GM12878 (cell line): ENCODE measurements around the gene LASP1NB.

Experiments used
- ATAC-seq: fragments of 200-7000 bp; cut with Tn5 transposase; 3 replicates; pipeline ENCODE4 v1.9.1; 2020; ENCODE audit warnings: mild to moderate bottlenecking, moderate library complexity
- BruUV-seq: library from RNA; stranded (reverse); fragments of 400-500 nt; replicated peaks from 2 replicates; lab custom pipeline; 2021; lab: Mats Ljungman, UMichigan
- CTCF ChIA-PET: fragments of 300-600 bp; sonication (Branson Sonifier 250); formaldehyde crosslinking; extraction: SDS; loops from one replicate; lab custom pipeline; 2021; ENCODE audit warnings: inconsistent platforms; lab: Yijun Ruan, JAX
- POLR2A ChIA-PET: fragments of 350-600 bp; formaldehyde crosslinking; extraction: SDS; loops from one replicate; lab custom pipeline; 2021; ENCODE audit warnings: inconsistent platforms; lab: Charles Lee
- RAD21 ChIA-PET: fragments of 300-600 bp; sonication (Branson Sonifier 250); formaldehyde crosslinking; loops from one replicate; lab custom pipeline; 2023; ENCODE audit warnings: antibody characterized with exemption; ENCODE audit not compliant: unreplicated experiment; lab: Charles Lee
- SMC1A ChIA-PET: fragments of 300-600 bp; sonication (Branson Sonifier 250); formaldehyde crosslinking; loops from one replicate; lab custom pipeline; 2023; ENCODE audit not compliant: unreplicated experiment, uncharacterized antibody; lab: Charles Lee
- DNase-seq: peaks from one replicate; pipeline ENCODE4 v3.0.0-alpha.2; 2011; ENCODE audit warnings: low read depth, low spot score
- FAIRE-seq: peaks from 3 replicates; lab custom pipeline; 2011; peaks lifted over from hg19 to GRCh38; lab: Jason Lieb, UNC
- H2AFZ ChIP-seq: 2 replicates; pipeline ENCODE4 v1.6.0; 2011; ENCODE audit warnings: low read depth, low read length, control low read depth; ENCODE audit not compliant: control insufficient read depth
- H3K27ac ChIP-seq: 2 replicates; pipeline ENCODE4 v1.5.1; 2011; ENCODE audit warnings: control low read depth; ENCODE audit not compliant: control insufficient read depth, insufficient read depth
- H3K27me3 ChIP-seq, 2 experiments: replicated peaks in 1 of 2; 2 replicates each; pipeline versions ENCODE4 v1.6.0 to v1.6.1; 2011; ENCODE audit warnings: low read length in 1 of 2; ENCODE audit not compliant: control insufficient read depth in 2 of 2, insufficient read depth in 2 of 2
- H3K36me3 ChIP-seq, 2 experiments: 2 replicates each; pipeline ENCODE4 v1.5.1; 2011; ENCODE audit warnings: low read length in 1 of 2; ENCODE audit not compliant: control insufficient read depth in 2 of 2, insufficient read depth in 2 of 2
- H3K4me1 ChIP-seq: 2 replicates; pipeline ENCODE4 v1.6.1; 2011; ENCODE audit warnings: mild to moderate bottlenecking, low read length, moderate library complexity, mixed read lengths; ENCODE audit not compliant: control insufficient read depth, insufficient read depth
- H3K4me2 ChIP-seq: 2 replicates; pipeline ENCODE4 v1.6.0; 2011; ENCODE audit warnings: control low read depth; ENCODE audit not compliant: control insufficient read depth, insufficient read depth
- H3K4me3 ChIP-seq: fragments of 200-600 bp; sonication (generic); 2 replicates; pipeline ENCODE4 v1.5.1; 2016
- H3K79me2 ChIP-seq: 2 replicates; pipeline ENCODE4 v1.6.0; 2011; ENCODE audit warnings: low read length; ENCODE audit not compliant: control insufficient read depth, insufficient read depth
- H3K9ac ChIP-seq: 2 replicates; pipeline ENCODE4 v1.8.0; 2011; ENCODE audit warnings: low read length, control low read depth, mixed read lengths; ENCODE audit not compliant: control insufficient read depth, insufficient read depth
- H3K9me3 ChIP-seq: replicated peaks from 3 replicates; pipeline ENCODE4 v1.5.1; 2011; ENCODE audit warnings: mild to moderate bottlenecking, low read length; ENCODE audit not compliant: control insufficient read depth, insufficient read depth
- H4K20me1 ChIP-seq: 2 replicates; pipeline ENCODE4 v1.6.0; 2011; ENCODE audit not compliant: control insufficient read depth, insufficient read depth
- CEBPB ChIP-seq, 2 experiments: fragments of 150-350 bp in 1 of 2; IDR thresholded peaks; 2 replicates each; pipeline ENCODE4 v1.6.1; 2012 to 2014; ENCODE audit warnings: low read depth in 2 of 2, low read length in 2 of 2, borderline replicate concordance in 1 of 2, inconsistent platforms in 1 of 2
- GABPA ChIP-seq: IDR thresholded peaks from 2 replicates; pipeline ENCODE4 v1.6.1; 2014; ENCODE audit warnings: antibody characterized with exemption, low read depth, mild to moderate bottlenecking, inconsistent platforms
- IKZF2 ChIP-seq, 2 experiments: fragments of 450-650 bp; IDR thresholded peaks; 2 replicates each; pipeline ENCODE4 v1.6.1; 2017; ENCODE audit warnings: mild to moderate bottlenecking in 2 of 2, moderate library complexity in 2 of 2
- IRF3 ChIP-seq: fragments of 450-650 bp; IDR thresholded peaks from 2 replicates; pipeline ENCODE4 v1.6.1; 2014; ENCODE audit warnings: mild to moderate bottlenecking
- IRF5 ChIP-seq: fragments of 450-650 bp; IDR thresholded peaks from 2 replicates; pipeline ENCODE4 v1.6.1; 2017; ENCODE audit warnings: borderline replicate concordance
- MEF2A ChIP-seq: IDR thresholded peaks from 2 replicates; pipeline ENCODE4 v1.6.1; 2011; ENCODE audit warnings: low read depth, mild to moderate bottlenecking, low read length, moderate library complexity; ENCODE audit not compliant: insufficient read depth
- NBN ChIP-seq: fragments of 450-650 bp; IDR thresholded peaks from 2 replicates; pipeline ENCODE4 v1.6.1; 2016
- NKRF ChIP-seq: fragments of 450-650 bp; conservative IDR thresholded peaks from 2 replicates; pipeline ENCODE4 v1.6.1; 2017; ENCODE audit warnings: mild to moderate bottlenecking, moderate library complexity
- NR2F1 ChIP-seq: fragments of 450-650 bp; conservative IDR thresholded peaks from 2 replicates; pipeline ENCODE4 v1.6.1; 2017; ENCODE audit warnings: mild to moderate bottlenecking
- PAX8 ChIP-seq: fragments of 450-650 bp; IDR thresholded peaks from 2 replicates; pipeline ENCODE4 v1.6.1; 2017; ENCODE audit warnings: mild to moderate bottlenecking, moderate library complexity
- RBBP5 ChIP-seq: fragments of 200-600 bp; sonication (generic); conservative IDR thresholded peaks from 2 replicates; pipeline ENCODE4 v1.6.1; 2016
- SREBF1 ChIP-seq: IDR thresholded peaks from 2 replicates; pipeline ENCODE4 v1.6.1; 2012; ENCODE audit warnings: mild to moderate bottlenecking, low read length
- TBL1XR1 ChIP-seq: IDR thresholded peaks from 2 replicates; pipeline ENCODE4 v1.6.1; 2012; ENCODE audit warnings: low read depth, low read length, improper control_type of control experiment
- YBX1 ChIP-seq: fragments of 450-650 bp; IDR thresholded peaks from 2 replicates; pipeline ENCODE4 v1.6.1; 2016; ENCODE audit warnings: antibody characterized with exemption
- ZNF384 ChIP-seq: IDR thresholded peaks from 2 replicates; pipeline ENCODE4 v1.6.1; 2012; ENCODE audit warnings: low read depth, mild to moderate bottlenecking, low read length, improper control_type of control experiment, borderline replicate concordance
- ZNF622 ChIP-seq: fragments of 450-650 bp; IDR thresholded peaks from 2 replicates; pipeline ENCODE4 v1.6.1; 2017; ENCODE audit warnings: mild to moderate bottlenecking, inconsistent platforms
- WGBS: methylation state at CpG from one replicate; pipeline ENCODE4 v1.1.6; 2016; ENCODE audit warnings: low lambda C conversion rate; ENCODE audit not compliant: insufficient replicate concordance, insufficient coverage; ENCODE audit errors: missing lambda C conversion rate; 5-methylcytosine and 5-hydroxymethylcytosine counted together
- in situ Hi-C: fragments of 300-500 bp; cut with MboI; formaldehyde crosslinking; loops from 9 replicates; pipeline ENCODE4 v1.14.3; 2018; ENCODE audit warnings: mixed read lengths
- intact Hi-C: fragments of 100-400 bp; cut with micrococcal nuclease; formaldehyde crosslinking; loops from one replicate; pipeline ENCODE4 v1.14.2; 2022; ENCODE audit not compliant: unreplicated experiment
- TF ChIP-seq, protein P1 (sequence below), 3 experiments: IDR thresholded peaks in 2 of 3; conservative IDR thresholded peaks in 1 of 3; 2 replicates each; pipeline ENCODE4 v1.5.1; 2011; ENCODE audit warnings: low read depth in 3 of 3, low read length in 3 of 3, mild to moderate bottlenecking in 3 of 3, control low read depth in 2 of 3, moderate library complexity in 2 of 3, inconsistent platforms in 1 of 3, mixed read lengths in 1 of 3; ENCODE audit not compliant: control insufficient read depth in 2 of 3, insufficient read depth in 1 of 3; ENCODE audit errors: extremely low read depth in 1 of 3

The LASP1NB gene

GRCh38 chr17:38883592-38884526 is 41.6 kb upstream of the LASP1NB start:
- H3K9me3 ChIP-seq: no peaks in the 10 kb centered on the region
- peak overlapping the region; percentile 34; the same call in 1 of the 2 replicates for H3K4me3 ChIP-seq
- RAD21 ChIA-PET: interaction anchor here (0.6 kb wide), 1 partner anchor 29 kb away, joined by 3 read pairs; no protein-coding TSS in a partner anchor
- POLR2A ChIA-PET: interaction anchor here (0.6 to 1.7 kb wide), 3 partner anchors 14 to 30 kb away, joined by 3 to 4 read pairs (median 3); partner anchors contain the start of gene RPL23
- peak overlapping the region; percentile 62 for H3K4me2 ChIP-seq
- BruUV-seq: no TSS peak
- SMC1A ChIA-PET: interaction anchor here (1.2 to 1.4 kb wide), 2 partner anchors 11 to 14 kb away, joined by 3 read pairs; no protein-coding TSS in a partner anchor
- peaks cover 35 to 45% of the 10 kb centered on the region in 2 experiments; a peak in 3 of 4 replicates for H3K36me3 ChIP-seq
- ATAC-seq: peak; percentile 41
- H3K79me2 ChIP-seq: peaks cover 36% of the 10 kb centered on the region
- no peaks in the 10 kb centered on the region for H3K27me3 ChIP-seq
- in situ Hi-C loops: no loop called here
- no peak for FAIRE-seq
- peak overlapping the region; percentile 70 for H3K27ac ChIP-seq
- no peak for DNase-seq
- peaks cover 31% of the 10 kb centered on the region for H3K4me1 ChIP-seq
- H3K9ac ChIP-seq: peak overlapping the region; percentile 46
- H4K20me1 ChIP-seq: peaks cover 5% of the 10 kb centered on the region; the same call in 1 of the 2 replicates
- H2AFZ ChIP-seq: no peak overlapping the region
- CTCF ChIA-PET: interaction anchor here (0.8 to 1.1 kb wide), 2 partner anchors 15 to 39 kb away, joined by 3 to 4 read pairs; no protein-coding TSS in a partner anchor
- intact Hi-C loops: no loop called here
- WGBS: 75% methylated on average over 18 of the region's 19 CpGs
- TF ChIP-seq SREBF1 (no peak), CEBPB (IDR thresholded peaks at IDR 0.05; ENCODE audit: borderline replicate concordance in 1 of 2, low read depth in 2 of 2, low read length in 2 of 2) (no peak), NR2F1 (no peak), GABPA (no peak), PAX8 (no peak), YBX1 (no peak), TBL1XR1 (no peak), IRF5 (no peak), IKZF2 (IDR thresholded peaks at IDR 0.05) (no peak), ZNF622 (no peak), NKRF (no peak), RBBP5 (no peak), ZNF384 (peak; percentile 59; the same call in 1 of the 2 replicates), IRF3 (no peak), NBN (no peak), MEF2A (no peak)
- TF ChIP-seq, protein P1, sequence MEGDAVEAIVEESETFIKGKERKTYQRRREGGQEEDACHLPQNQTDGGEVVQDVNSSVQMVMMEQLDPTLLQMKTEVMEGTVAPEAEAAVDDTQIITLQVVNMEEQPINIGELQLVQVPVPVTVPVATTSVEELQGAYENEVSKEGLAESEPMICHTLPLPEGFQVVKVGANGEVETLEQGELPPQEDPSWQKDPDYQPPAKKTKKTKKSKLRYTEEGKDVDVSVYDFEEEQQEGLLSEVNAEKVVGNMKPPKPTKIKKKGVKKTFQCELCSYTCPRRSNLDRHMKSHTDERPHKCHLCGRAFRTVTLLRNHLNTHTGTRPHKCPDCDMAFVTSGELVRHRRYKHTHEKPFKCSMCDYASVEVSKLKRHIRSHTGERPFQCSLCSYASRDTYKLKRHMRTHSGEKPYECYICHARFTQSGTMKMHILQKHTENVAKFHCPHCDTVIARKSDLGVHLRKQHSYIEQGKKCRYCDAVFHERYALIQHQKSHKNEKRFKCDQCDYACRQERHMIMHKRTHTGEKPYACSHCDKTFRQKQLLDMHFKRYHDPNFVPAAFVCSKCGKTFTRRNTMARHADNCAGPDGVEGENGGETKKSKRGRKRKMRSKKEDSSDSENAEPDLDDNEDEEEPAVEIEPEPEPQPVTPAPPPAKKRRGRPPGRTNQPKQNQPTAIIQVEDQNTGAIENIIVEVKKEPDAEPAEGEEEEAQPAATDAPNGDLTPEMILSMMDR (IDR thresholded peaks at IDR 0.05 in 2 of 3, conservative IDR thresholded peaks at IDR 0.05 in 1 of 3; ENCODE audit: control insufficient read depth in 2 of 3, extremely low read depth in 1 of 3, insufficient read depth in 1 of 3, low read depth in 3 of 3, low read length in 3 of 3): 0 out of 6 replicates have a peak, but pooled peaks of 1 of the 3 experiments have one; percentile 20
